ENCODE results near the gene TDRD7.

DNA sequence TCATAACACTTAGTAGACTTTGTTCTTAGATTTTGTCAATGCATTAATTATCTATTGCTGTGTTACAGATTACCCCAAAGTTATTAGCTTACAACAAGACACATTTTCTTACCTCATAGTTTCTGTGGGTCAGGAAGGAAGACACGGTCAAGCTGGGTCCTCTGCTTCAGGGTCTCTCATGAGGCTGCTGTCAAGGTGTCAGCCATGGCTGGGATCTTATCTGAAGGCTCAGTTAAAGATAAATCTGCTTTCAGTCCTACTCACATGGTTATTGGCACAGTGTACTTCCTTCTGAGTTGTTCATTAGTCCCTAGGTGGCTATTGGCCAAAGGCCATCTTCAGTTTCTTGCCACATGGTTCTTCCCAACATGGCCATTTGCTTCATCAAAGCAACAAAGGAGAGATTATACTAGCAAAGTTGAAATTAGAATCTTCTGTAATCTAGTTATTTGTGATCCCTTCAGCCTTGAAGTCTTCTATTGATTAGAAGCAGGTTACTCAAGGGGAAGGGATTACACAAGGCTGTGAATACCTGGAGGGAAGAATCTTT is 25.2 kb downstream of the TDRD7 start:
- no peak for TF ChIP-seq ZNF274 (IDR thresholded peaks at IDR 0.05; ENCODE audit: borderline replicate concordance, low read depth, low read length)
- TF ChIP-seq ZNF217 (CRISPR knock-in tag; IDR thresholded peaks at IDR 0.05): no peak
- no peak for TF ChIP-seq NFE2L1 (tag; IDR thresholded peaks at IDR 0.05; ENCODE audit: borderline replicate concordance, low read depth)
- no peak for TF ChIP-seq TARDBP (IDR thresholded peaks at IDR 0.05)
- no peak for TF ChIP-seq FOXM1 (IDR thresholded peaks at IDR 0.05; ENCODE audit: low read depth)
- no peak for TF ChIP-seq FOXM1 (CRISPR knock-in tag; IDR thresholded peaks at IDR 0.05; ENCODE audit: low read depth)
- TF ChIP-seq NUFIP1 (IDR thresholded peaks at IDR 0.05; ENCODE audit: partially characterized antibody): no peak
- no peak for TF ChIP-seq TCFL5 (CRISPR knock-in tag; conservative IDR thresholded peaks at IDR 0.05)
- TF ChIP-seq, protein P1, sequence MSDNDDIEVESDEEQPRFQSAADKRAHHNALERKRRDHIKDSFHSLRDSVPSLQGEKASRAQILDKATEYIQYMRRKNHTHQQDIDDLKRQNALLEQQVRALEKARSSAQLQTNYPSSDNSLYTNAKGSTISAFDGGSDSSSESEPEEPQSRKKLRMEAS (CRISPR knock-in tag; IDR thresholded peaks at IDR 0.05): no peak
- TF ChIP-seq SREBF2 (CRISPR knock-in tag; IDR thresholded peaks at IDR 0.05): no peak
- TF ChIP-seq ARID2 (IDR thresholded peaks at IDR 0.05): no peak
- no peak for TF ChIP-seq JUND (IDR thresholded peaks at IDR 0.05; ENCODE audit: borderline replicate concordance, low read depth, low read length)
- TF ChIP-seq JUND (tag; IDR thresholded peaks at IDR 0.05; ENCODE audit: borderline replicate concordance, low read depth, low read length): no peak
- TF ChIP-seq, protein P2, sequence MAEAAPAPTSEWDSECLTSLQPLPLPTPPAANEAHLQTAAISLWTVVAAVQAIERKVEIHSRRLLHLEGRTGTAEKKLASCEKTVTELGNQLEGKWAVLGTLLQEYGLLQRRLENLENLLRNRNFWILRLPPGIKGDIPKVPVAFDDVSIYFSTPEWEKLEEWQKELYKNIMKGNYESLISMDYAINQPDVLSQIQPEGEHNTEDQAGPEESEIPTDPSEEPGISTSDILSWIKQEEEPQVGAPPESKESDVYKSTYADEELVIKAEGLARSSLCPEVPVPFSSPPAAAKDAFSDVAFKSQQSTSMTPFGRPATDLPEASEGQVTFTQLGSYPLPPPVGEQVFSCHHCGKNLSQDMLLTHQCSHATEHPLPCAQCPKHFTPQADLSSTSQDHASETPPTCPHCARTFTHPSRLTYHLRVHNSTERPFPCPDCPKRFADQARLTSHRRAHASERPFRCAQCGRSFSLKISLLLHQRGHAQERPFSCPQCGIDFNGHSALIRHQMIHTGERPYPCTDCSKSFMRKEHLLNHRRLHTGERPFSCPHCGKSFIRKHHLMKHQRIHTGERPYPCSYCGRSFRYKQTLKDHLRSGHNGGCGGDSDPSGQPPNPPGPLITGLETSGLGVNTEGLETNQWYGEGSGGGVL (CRISPR knock-in tag; IDR thresholded peaks at IDR 0.05): no peak
- TF ChIP-seq ZNF561 (CRISPR knock-in tag; conservative IDR thresholded peaks at IDR 0.05): no peak

Data from K562 (cell line).